Neuron (in vitro differentiated cells): Measurements from ENCODE around the gene OLA1.

ENCODE experiments used
- H2AFZ ChIP-seq: one replicate; pipeline ENCODE4 v1.6.1; 2013; ENCODE audit warnings: low read depth, mild to moderate bottlenecking, inconsistent platforms, low read length, moderate library complexity
- H3K27me3 ChIP-seq: one replicate; pipeline ENCODE4 v1.6.1; 2013; ENCODE audit warnings: low read length; ENCODE audit not compliant: insufficient read depth
- H3K36me3 ChIP-seq: one replicate; pipeline ENCODE4 v1.6.1; 2013; ENCODE audit warnings: low read length; ENCODE audit not compliant: insufficient read depth
- H3K4me1 ChIP-seq: one replicate; pipeline ENCODE4 v1.6.1; 2013; ENCODE audit warnings: low read length; ENCODE audit not compliant: insufficient read depth
- H3K4me3 ChIP-seq: 2 replicates; pipeline ENCODE4 v1.5.1; 2013; ENCODE audit warnings: mild to moderate bottlenecking, low read length, moderate library complexity
- H3K9me3 ChIP-seq: one replicate; pipeline ENCODE4 v1.6.1; 2013; ENCODE audit warnings: low read length

OLA1 gene

GRCh38 chr2:174078275-174078674 is 170.1 kb downstream of the OLA1 start:
- H2AFZ ChIP-seq, result no peak overlapping the region
- peaks cover 42% of the 10 kb centered on the region for H3K4me1 ChIP-seq
- peaks cover 9% of the 10 kb centered on the region for H3K36me3 ChIP-seq
- no peaks in the 10 kb centered on the region for H3K9me3 ChIP-seq
- no peak overlapping the region for H3K4me3 ChIP-seq
- H3K27me3 ChIP-seq, result no peaks in the 10 kb centered on the region

GRCh38 chr2:174076975-174077374 is 171.4 kb downstream of the OLA1 start:
- H2AFZ ChIP-seq, result no peak overlapping the region
- H3K27me3 ChIP-seq, result no peaks in the 10 kb centered on the region
- H3K9me3 ChIP-seq, result no peaks in the 10 kb centered on the region
- H3K4me1 ChIP-seq, result peaks cover 40% of the 10 kb centered on the region
- no peak overlapping the region for H3K4me3 ChIP-seq
- H3K36me3 ChIP-seq, result peaks cover 9% of the 10 kb centered on the region

GRCh38 chr2:174076040-174076439 is 172.3 kb downstream of the OLA1 start:
- H3K4me1 ChIP-seq, result peaks cover 37% of the 10 kb centered on the region
- H2AFZ ChIP-seq, result no peak overlapping the region
- H3K27me3 ChIP-seq, result no peaks in the 10 kb centered on the region
- H3K9me3 ChIP-seq, result no peaks in the 10 kb centered on the region
- H3K36me3 ChIP-seq, result peaks cover 9% of the 10 kb centered on the region
- H3K4me3 ChIP-seq, result no peak overlapping the region

DNA sequence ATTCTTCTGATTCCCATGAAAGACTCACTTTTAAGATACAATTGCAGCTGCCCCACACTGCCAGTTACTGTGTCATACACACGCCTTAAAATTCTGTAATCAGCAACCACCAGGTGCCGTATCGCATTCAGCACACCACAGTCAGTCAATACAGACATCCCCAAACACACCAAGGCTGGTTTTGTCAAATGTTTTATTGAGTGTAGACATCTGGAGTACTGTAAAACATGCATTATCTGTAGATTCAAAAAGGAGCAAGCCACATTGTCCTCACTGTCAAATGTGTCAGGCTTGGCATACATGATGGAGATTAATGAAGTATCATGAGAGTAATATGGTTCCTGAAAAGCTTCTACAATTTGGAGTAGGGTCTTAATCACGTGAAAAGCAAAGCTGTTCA is 173.5 kb downstream of the OLA1 start:
- Histone ChIP-seq H3K27me3 (no peaks in the 10 kb centered on the region), H3K36me3 (peaks cover 9% of the 10 kb centered on the region), H3K4me1 (peaks cover 29% of the 10 kb centered on the region), H3K9me3 (no peaks in the 10 kb centered on the region), H3K4me3 (no peak overlapping the region), H2AFZ (no peak overlapping the region)

GRCh38 chr2:174072857-174073256 is 175.5 kb downstream of the OLA1 start:
- peaks cover 9% of the 10 kb centered on the region for H3K36me3 ChIP-seq
- no peaks in the 10 kb centered on the region for H3K27me3 ChIP-seq
- peaks cover 17% of the 10 kb centered on the region for H3K4me1 ChIP-seq
- H3K4me3 ChIP-seq, result no peak overlapping the region
- no peak overlapping the region for H2AFZ ChIP-seq
- no peaks in the 10 kb centered on the region for H3K9me3 ChIP-seq

DNA sequence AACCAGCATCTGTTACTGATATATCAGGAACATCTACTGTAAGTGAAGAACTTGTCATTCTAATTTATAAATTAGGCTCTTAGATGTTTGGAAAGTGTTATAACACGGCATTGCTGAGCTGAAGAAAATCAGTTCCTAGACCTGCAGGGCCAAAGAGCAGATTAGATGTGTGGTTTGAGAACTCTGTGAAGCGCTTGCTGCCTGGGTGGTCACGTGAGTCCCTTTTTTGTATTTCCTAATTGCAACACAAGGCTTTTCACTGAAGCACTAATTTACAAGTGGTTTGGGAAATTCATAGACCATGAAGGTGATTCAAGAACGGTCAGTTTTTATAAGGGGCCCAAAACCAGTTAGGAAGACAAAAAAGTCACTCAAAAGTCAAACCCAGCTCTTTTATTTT is 176.3 kb downstream of the OLA1 start:
- Histone ChIP-seq H3K4me1 (peaks cover 11% of the 10 kb centered on the region), H3K36me3 (peaks cover 9% of the 10 kb centered on the region), H2AFZ (no peak overlapping the region), H3K4me3 (no peak overlapping the region), H3K9me3 (no peaks in the 10 kb centered on the region), H3K27me3 (no peaks in the 10 kb centered on the region)

DNA sequence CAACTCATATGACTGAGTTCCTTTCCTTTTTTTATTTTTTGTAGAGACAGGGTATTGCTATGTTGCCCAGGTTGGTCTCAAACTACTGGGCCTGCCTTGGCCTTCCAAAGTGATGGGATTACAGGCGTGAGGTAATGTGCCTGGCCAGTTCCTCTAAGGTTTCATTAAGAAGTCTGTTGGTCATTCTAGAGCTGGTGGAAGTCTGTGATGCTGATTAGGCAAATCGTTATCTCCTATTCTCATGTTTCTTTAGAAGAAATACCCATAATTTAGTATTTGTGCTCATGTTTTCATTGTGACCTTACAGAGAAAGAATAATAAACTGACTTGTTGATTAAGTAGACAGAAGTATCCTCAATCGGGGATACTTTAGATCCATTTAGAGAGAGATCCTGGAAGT is 177.0 kb downstream of the OLA1 start:
- no peak overlapping the region for H3K4me3 ChIP-seq
- H2AFZ ChIP-seq, result no peak overlapping the region
- H3K9me3 ChIP-seq, result no peaks in the 10 kb centered on the region
- H3K27me3 ChIP-seq, result no peaks in the 10 kb centered on the region
- H3K4me1 ChIP-seq, result peaks cover 11% of the 10 kb centered on the region
- H3K36me3 ChIP-seq, result peaks cover 9% of the 10 kb centered on the region

DNA sequence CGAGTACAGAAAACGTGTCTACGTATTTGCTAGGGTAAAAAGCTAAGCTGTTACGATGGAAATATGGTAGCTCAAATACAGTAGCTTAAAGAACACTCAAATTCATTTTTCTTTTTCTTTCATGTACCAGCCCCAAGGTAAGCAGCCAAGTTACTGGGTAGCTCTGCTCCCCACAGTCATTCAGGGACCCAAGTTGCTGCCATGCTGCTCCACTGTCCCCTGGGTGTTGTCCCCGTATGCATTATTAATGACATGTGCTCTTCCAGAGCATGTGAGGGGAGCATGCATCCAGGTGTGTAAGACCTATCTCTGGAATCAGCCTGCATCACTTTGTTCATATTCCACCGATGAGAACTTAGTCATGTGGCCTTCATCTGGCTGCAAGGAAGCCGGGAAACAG is 178.1 kb downstream of the OLA1 start:
- Histone ChIP-seq H3K4me3 (no peak overlapping the region), H3K27me3 (no peaks in the 10 kb centered on the region), H3K4me1 (peaks cover 6% of the 10 kb centered on the region), H3K9me3 (no peaks in the 10 kb centered on the region), H3K36me3 (peaks cover 9% of the 10 kb centered on the region), H2AFZ (no peak overlapping the region)

- Histone ChIP-seq H2AFZ (no peak overlapping the region), H3K9me3 (no peaks in the 10 kb centered on the region), H3K27me3 (no peaks in the 10 kb centered on the region), H3K4me3 (no peak overlapping the region), H3K4me1 (peaks cover 15% of the 10 kb centered on the region), H3K36me3 (no peaks in the 10 kb centered on the region)
Measured at GRCh38 chr2:174067815-174068214, 180.5 kb downstream of the OLA1 start.

DNA sequence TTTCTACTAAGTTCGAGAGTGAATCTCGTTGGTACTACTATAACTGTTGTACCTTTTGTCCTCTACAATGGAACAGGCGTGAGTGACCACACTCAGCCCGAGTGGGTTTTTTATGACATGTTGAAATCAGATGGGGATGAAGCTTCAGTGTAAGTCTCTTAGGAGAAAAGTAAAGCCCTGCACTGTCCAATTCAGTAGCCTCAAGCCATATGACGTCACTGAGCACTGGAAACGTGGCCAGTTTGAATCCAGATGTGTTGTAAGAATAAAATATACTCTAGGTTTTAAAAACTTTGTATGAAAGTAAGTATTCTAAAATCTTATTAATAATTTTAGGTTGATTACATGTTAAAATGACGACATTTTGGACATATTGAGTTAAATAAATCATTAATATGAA is 181.5 kb downstream of the OLA1 start:
- Histone ChIP-seq H3K4me3 (no peak overlapping the region), H2AFZ (no peak overlapping the region), H3K27me3 (no peaks in the 10 kb centered on the region), H3K4me1 (peaks cover 11% of the 10 kb centered on the region), H3K9me3 (no peaks in the 10 kb centered on the region), H3K36me3 (no peaks in the 10 kb centered on the region)

DNA sequence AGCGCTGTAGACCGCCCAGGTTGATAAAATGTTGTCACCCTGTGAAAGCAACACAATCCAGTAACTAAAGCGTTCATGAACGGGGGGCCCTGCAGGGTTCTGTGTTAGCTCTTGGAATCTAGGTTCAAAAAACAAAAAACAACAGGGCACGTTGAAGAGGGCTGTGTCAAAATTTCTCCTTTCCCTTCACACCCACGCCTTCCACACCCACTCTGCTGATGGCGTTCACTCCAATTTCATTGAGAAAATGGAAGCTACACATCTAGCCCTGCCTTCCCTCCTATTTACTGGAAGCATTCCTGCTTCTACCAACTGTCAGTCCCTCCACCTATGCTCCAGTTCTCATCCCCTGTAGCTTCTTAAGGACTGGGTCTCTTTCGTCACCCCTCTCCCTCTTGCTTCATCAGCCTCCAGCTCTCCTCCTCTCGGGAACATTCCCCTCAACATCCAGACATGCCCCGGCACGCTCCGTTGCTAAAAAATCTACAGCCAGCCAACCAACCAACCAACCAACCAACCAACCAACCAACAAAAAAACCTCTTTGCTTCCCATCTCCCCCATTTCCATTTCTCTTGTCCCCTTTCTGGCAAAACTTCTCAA is 184.7 kb downstream of the OLA1 start:
- Histone ChIP-seq H3K27me3 (no peaks in the 10 kb centered on the region), H3K36me3 (no peaks in the 10 kb centered on the region), H3K4me3 (no peak overlapping the region), H2AFZ (no peak overlapping the region), H3K9me3 (peaks cover 2% of the 10 kb centered on the region), H3K4me1 (peaks cover 11% of the 10 kb centered on the region)

GRCh38 chr2:174062934-174063333 is 185.4 kb downstream of the OLA1 start:
- H2AFZ ChIP-seq, result no peak overlapping the region
- H3K27me3 ChIP-seq, result no peaks in the 10 kb centered on the region
- H3K4me3 ChIP-seq, result no peak overlapping the region
- peaks cover 11% of the 10 kb centered on the region for H3K4me1 ChIP-seq
- H3K36me3 ChIP-seq, result no peaks in the 10 kb centered on the region
- H3K9me3 ChIP-seq, result peaks cover 2% of the 10 kb centered on the region

DNA sequence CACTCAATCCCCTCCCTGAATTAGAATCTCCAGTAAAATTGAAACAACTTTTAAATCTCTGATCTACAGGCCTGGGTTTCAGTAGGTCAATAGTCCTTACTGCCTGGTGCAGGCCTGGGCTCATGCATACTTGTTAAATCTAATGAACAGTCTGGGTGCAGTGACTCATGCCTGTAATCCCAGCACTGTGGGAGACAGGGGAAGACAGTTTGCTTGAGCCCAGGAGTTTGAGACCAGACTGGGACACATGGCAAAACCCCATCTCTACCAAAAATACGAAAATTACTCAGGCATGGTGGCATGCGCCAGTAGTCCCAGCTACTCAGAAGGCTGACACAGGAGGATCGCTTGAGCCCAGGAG is 188.5 kb downstream of the OLA1 start:
- Histone ChIP-seq H3K27me3 (no peaks in the 10 kb centered on the region), H3K4me3 (no peak overlapping the region), H3K36me3 (no peaks in the 10 kb centered on the region), H3K9me3 (peaks cover 2% of the 10 kb centered on the region), H3K4me1 (peaks cover 11% of the 10 kb centered on the region), H2AFZ (no peak overlapping the region)

DNA sequence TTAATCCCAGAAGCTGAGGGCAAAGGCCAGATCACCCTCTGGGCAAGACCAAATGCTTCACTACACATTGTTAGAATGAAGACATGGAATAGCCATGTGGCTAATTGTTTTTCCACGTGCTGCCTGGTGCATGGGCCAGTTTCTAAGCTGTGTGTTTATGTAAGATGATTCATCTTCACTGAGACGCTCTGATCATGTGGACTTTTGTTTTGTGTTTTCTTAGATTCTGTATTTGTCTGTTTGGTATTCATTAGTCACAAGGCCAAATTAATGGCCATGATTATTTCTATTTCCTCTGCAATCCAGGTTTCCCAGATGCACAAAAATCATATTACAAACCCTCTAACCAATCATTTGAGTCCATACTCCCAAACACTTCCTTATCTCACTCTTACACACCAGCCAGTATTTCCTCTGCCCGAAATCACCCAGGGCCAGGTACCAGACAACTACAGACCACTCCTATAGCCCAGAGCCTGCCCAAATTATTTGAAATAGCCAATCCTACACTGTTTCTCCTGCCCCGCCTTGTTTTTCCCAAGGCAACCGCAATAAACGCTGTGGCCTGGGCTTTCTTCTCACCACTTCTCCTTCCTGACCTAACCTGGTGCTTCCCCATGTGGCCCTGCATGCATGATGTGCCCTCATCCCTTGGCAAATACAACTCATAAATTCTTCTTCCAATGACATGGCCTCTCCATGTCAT is 189.0 kb downstream of the OLA1 start:
- Histone ChIP-seq H3K36me3 (no peaks in the 10 kb centered on the region), H3K9me3 (peaks cover 2% of the 10 kb centered on the region), H3K4me1 (peaks cover 11% of the 10 kb centered on the region), H3K4me3 (no peak overlapping the region), H2AFZ (no peak overlapping the region), H3K27me3 (no peaks in the 10 kb centered on the region)
